Measurements from ENCODE around the gene ZBED1. TPM values are rescaled to one million over a fixed set of nuclear protein-coding genes. Genes with fewer than 3 reads are reported as not detected.

Gene ZBED1
- total and polyA plus RNA-seq, 9 of the 15 experiments (the other 6 are each of a cell fraction or from before 2014, with no cell fraction given), result 0.61 to 27.6 (median 13.9) TPM

DNA sequence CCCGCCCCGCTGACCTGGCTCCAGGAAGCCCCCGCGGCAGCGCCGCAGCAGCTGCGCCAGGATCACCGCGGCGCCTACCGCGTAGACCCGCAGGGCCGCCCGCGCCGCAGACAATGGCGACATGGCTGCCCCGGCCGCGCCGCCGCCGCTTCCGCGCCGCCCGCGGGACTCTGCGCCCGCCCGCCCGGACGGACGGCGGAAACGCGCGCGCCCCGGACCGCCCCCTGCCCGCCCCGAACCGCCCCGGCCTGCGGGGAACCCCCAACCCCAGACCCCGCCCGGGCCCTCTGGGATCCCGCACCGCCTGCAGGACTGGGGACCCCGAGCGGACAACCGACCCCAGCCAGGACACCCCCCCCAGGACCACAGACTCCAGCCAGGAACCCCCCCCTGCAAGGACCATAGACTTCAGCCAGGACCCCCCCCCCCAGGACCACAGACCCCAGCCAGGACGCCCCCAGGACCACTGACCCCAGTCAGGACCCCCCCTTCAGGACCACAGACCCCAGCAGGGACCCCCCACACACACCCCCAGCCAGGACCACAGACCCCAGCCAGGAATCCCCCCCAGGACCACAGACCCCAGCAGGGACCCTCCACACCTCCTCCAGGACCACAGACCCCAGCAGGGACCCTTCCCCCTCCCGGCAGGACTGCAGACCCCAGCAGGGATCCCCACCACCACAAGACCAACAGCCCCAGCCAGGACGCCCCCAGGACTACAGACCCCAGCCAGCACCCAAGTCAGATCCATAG, at the start of gene ZBED1, which contains the start of gene DHRSX (continued):
- TF ChIP-seq, protein P1, sequence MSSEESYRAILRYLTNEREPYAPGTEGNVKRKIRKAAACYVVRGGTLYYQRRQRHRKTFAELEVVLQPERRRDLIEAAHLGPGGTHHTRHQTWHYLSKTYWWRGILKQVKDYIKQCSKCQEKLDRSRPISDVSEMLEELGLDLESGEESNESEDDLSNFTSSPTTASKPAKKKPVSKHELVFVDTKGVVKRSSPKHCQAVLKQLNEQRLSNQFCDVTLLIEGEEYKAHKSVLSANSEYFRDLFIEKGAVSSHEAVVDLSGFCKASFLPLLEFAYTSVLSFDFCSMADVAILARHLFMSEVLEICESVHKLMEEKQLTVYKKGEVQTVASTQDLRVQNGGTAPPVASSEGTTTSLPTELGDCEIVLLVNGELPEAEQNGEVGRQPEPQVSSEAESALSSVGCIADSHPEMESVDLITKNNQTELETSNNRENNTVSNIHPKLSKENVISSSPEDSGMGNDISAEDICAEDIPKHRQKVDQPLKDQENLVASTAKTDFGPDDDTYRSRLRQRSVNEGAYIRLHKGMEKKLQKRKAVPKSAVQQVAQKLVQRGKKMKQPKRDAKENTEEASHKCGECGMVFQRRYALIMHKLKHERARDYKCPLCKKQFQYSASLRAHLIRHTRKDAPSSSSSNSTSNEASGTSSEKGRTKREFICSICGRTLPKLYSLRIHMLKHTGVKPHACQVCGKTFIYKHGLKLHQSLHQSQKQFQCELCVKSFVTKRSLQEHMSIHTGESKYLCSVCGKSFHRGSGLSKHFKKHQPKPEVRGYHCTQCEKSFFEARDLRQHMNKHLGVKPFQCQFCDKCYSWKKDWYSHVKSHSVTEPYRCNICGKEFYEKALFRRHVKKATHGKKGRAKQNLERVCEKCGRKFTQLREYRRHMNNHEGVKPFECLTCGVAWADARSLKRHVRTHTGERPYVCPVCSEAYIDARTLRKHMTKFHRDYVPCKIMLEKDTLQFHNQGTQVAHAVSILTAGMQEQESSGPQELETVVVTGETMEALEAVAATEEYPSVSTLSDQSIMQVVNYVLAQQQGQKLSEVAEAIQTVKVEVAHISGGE (CRISPR knock-in tag; IDR thresholded peaks at IDR 0.05), result no peak
- no peak for TF ChIP-seq ZNF766 (CRISPR knock-in tag; conservative IDR thresholded peaks at IDR 0.05)
- TF ChIP-seq DPF2 (IDR thresholded peaks at IDR 0.05), result no peak
- no peak for TF ChIP-seq NFYB (IDR thresholded peaks at IDR 0.05; ENCODE audit: extremely low read depth, insufficient read length)

DNA sequence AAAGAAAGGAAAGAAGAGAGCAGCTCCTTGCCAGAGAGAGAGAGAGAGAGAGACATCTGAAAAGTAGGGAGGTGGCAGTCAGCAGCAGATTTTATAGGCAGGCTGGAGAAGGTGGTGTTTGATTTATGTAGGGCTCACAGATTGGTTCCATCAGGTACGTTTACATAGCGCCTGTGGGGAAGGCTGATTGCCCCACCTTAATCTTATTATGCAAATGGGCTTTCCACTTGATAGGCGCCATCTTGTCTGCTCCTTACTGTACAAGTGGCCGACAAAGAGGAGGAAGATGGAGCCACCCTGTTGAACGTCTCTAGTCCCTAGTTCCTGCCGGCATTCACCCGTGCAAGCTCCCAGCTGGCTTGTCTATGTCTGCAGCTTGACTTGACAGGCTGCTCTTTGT, 49.1 kb upstream of the ZBED1 start:
- H3K9me1 ChIP-seq (ENCODE audit: control insufficient read depth, insufficient read depth, low read length), result no peaks in the 10 kb centered on the region
- FAIRE-seq (no peak), ATAC-seq (no peak), DNase-seq (ENCODE audit: extremely low read depth in 1 of 4, low spot score in 3 of 4) (no peak)
- no peaks in the 10 kb centered on the region; a peak in 1 of 5 replicates for H3K4me1 ChIP-seq (replicated peaks in 1 of 2; ENCODE audit: control insufficient read depth in 2 of 2, insufficient read depth in 2 of 2, low read length in 2 of 2)
- no peaks in the 10 kb centered on the region for H3K9me3 ChIP-seq (replicated peaks; ENCODE audit: control insufficient read depth, insufficient read depth, low read depth, low read length)
- H3K4me2 ChIP-seq (ENCODE audit: insufficient read depth, low read length), result no peak overlapping the region
- 0% methylated on average over 7 of the region's 7 CpGs for WGBS (ENCODE audit: insufficient coverage, low coverage, missing lambda C conversion rate)
- H3K27me3 ChIP-seq (ENCODE audit: control insufficient read depth in 2 of 2, insufficient read depth in 2 of 2, low read length in 2 of 2), result peaks cover 0 to 13% of the 10 kb centered on the region in 2 experiments; a peak in 3 of 5 replicates
- in situ Hi-C loops (cut with MboI) (no loop called here), intact Hi-C loops (cut with micrococcal nuclease) (no loop called here)
- H3K79me2 ChIP-seq (ENCODE audit: control insufficient read depth, insufficient read depth, low read length), result no peaks in the 10 kb centered on the region
- no peak overlapping the region for H2AFZ ChIP-seq (ENCODE audit: low read depth, low read length)
- TF ChIP-seq NFATC3 (IDR thresholded peaks at IDR 0.05) (no peak), RBM39 (optimal IDR thresholded peaks at IDR 0.05; ENCODE audit: low read depth, low read length) (no peak)
- TF ChIP-seq, protein P2, sequence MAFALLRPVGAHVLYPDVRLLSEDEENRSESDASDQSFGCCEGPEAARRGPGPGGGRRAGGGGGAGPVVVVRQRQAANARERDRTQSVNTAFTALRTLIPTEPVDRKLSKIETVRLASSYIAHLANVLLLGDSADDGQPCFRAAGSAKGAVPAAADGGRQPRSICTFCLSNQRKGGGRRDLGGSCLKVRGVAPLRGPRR (CRISPR knock-in tag; IDR thresholded peaks at IDR 0.05), result no peak
- H4K20me1 ChIP-seq (replicated peaks; ENCODE audit: control insufficient read depth, insufficient read depth, low read length), result no peaks in the 10 kb centered on the region
- no peak overlapping the region for H3K4me3 ChIP-seq
- POLR2A ChIA-PET, result no interaction called here
- no peak overlapping the region for H3K27ac ChIP-seq (ENCODE audit: extremely low read depth, low read depth, low read length)
- H3K9ac ChIP-seq (ENCODE audit: insufficient read depth in 1 of 2, low read depth in 2 of 2, low read length in 2 of 2), result no peak overlapping the region
- CTCF ChIA-PET (ENCODE audit: low intra/inter-chr PET ratio), result no interaction called here
- no peaks in the 10 kb centered on the region for H3K36me3 ChIP-seq (ENCODE audit: control insufficient read depth, insufficient read depth, low read length)
- BruUV-seq (replicated peaks), result no TSS peak
